HL-60 (cell line): ENCODE data around the gene CAMTA1.

ENCODE experiments used
- DNase-seq, 2 experiments: peaks; one replicate each; pipeline ENCODE4 v3.0.0-alpha.2; 2010 to 2020; ENCODE audit warnings: low read depth in 1 of 2, low spot score in 1 of 2
- H3K27ac ChIP-seq: fragments of 250-450 bp; sonication (Bioruptor Pico); replicated peaks from 2 replicates; pipeline ENCODE4 v1.5.1; 2020; ENCODE audit warnings: mild to moderate bottlenecking, moderate library complexity
- H3K27me3 ChIP-seq: fragments of 250-450 bp; sonication (Bioruptor Pico); 2 replicates; pipeline ENCODE4 v1.5.1; 2021; ENCODE audit warnings: mild to moderate bottlenecking, moderate library complexity; ENCODE audit not compliant: insufficient read depth, poor library complexity, severe bottlenecking
- H3K4me3 ChIP-seq: replicated peaks from 2 replicates; pipeline ENCODE4 v1.5.1; 2011; ENCODE audit warnings: mild to moderate bottlenecking, control low read depth, low read length; ENCODE audit not compliant: insufficient read depth
- CTCF ChIP-seq: IDR thresholded peaks from one replicate; pipeline ENCODE4 v1.5.1; 2011; ENCODE audit warnings: low read length, control low read depth, inconsistent platforms; ENCODE audit not compliant: insufficient read depth
- GABPA ChIP-seq: IDR thresholded peaks from 2 replicates; pipeline ENCODE4 v1.6.1; 2012; ENCODE audit warnings: low read depth
- POLR2AphosphoS5 ChIP-seq: IDR thresholded peaks from 2 replicates; pipeline ENCODE4 v1.6.1; 2012; ENCODE audit warnings: low read depth
- REST ChIP-seq: IDR thresholded peaks from 2 replicates; pipeline ENCODE4 v1.6.1; 2012; ENCODE audit warnings: low read depth; ENCODE audit not compliant: insufficient replicate concordance
- SPI1 ChIP-seq: IDR thresholded peaks from 2 replicates; pipeline ENCODE4 v1.6.1; 2012; ENCODE audit warnings: low read depth, mild to moderate bottlenecking, borderline replicate concordance

The CAMTA1 gene

GRCh38 chr1:7447736-7448135 is 662.5 kb downstream of the CAMTA1 start:
- no peak for TF ChIP-seq GABPA
- Histone ChIP-seq H3K27ac (no peak overlapping the region), H3K4me3 (no peak overlapping the region), H3K27me3 (no peaks in the 10 kb centered on the region)
- DNase-seq = no peak

GRCh38 chr1:7448986-7449385 is 663.7 kb downstream of the CAMTA1 start:
- H3K27ac ChIP-seq = no peak overlapping the region
- no peak overlapping the region for H3K4me3 ChIP-seq
- TF ChIP-seq REST (no peak), CTCF (no peak), GABPA (no peak), SPI1 (no peak), POLR2AphosphoS5 (no peak)
- DNase-seq = no peak
- no peaks in the 10 kb centered on the region for H3K27me3 ChIP-seq

- DNase-seq = no peak
- Histone ChIP-seq H3K4me3 (no peak overlapping the region), H3K27ac (no peak overlapping the region), H3K27me3 (no peaks in the 10 kb centered on the region)
- TF ChIP-seq CTCF = no peak
- TF ChIP-seq SPI1 = no peak
- no peak for TF ChIP-seq POLR2AphosphoS5
- no peak for TF ChIP-seq GABPA
- TF ChIP-seq REST = no peak
Observed at GRCh38 chr1:7449750-7450149, 664.5 kb downstream of the CAMTA1 start.

- Histone ChIP-seq H3K27me3 (no peaks in the 10 kb centered on the region), H3K27ac (no peak overlapping the region), H3K4me3 (no peak overlapping the region)
- no peak for DNase-seq
- no peak for TF ChIP-seq REST
- TF ChIP-seq SPI1 = no peak
- no peak for TF ChIP-seq POLR2AphosphoS5
- TF ChIP-seq CTCF = no peak
- no peak for TF ChIP-seq GABPA
Observed at GRCh38 chr1:7450838-7451237, 665.6 kb downstream of the CAMTA1 start.
